GM23338 (cell line): Measurements from ENCODE around the gene SEMA3C. TPM values are rescaled to one million over a fixed set of nuclear protein-coding genes. Genes with fewer than 3 reads are reported as not detected.

Experiments used
- ATAC-seq: fragments of 200-7000 bp; cut with Tn5 transposase; 3 replicates; pipeline ENCODE4 v1.9.1; 2020
- DNase-seq: peaks from one replicate; pipeline ENCODE4 v3.0.0-alpha.2; 2015; ENCODE audit warnings: low spot score
- H2AFZ ChIP-seq: fragments of 200-600 bp; sonication (generic); 2 replicates; pipeline ENCODE4 v1.8.0; 2016; ENCODE audit warnings: antibody characterized with exemption, mild to moderate bottlenecking, moderate library complexity
- H3F3A ChIP-seq: fragments of 200-600 bp; sonication (generic); replicated peaks from 2 replicates; pipeline ENCODE4 v1.8.0; 2017; ENCODE audit warnings: antibody characterized with exemption, mixed run types, low read depth
- H3K27ac ChIP-seq: fragments of 200-600 bp; sonication (generic); 2 replicates; pipeline ENCODE4 v1.6.1; 2016; ENCODE audit warnings: low read depth
- H3K27me3 ChIP-seq: fragments of 200-600 bp; sonication (generic); 2 replicates; pipeline ENCODE4 v1.8.0; 2016; ENCODE audit warnings: mild to moderate bottlenecking, mixed run types, moderate library complexity; ENCODE audit not compliant: insufficient read depth
- H3K36me3 ChIP-seq: fragments of 200-600 bp; sonication (generic); 2 replicates; pipeline ENCODE4 v1.8.0; 2016; ENCODE audit warnings: mild to moderate bottlenecking; ENCODE audit not compliant: insufficient read depth
- H3K4me1 ChIP-seq: fragments of 200-600 bp; sonication (generic); 2 replicates; pipeline ENCODE4 v1.8.0; 2016; ENCODE audit warnings: mild to moderate bottlenecking, moderate library complexity; ENCODE audit not compliant: insufficient read depth
- H3K4me2 ChIP-seq: fragments of 200-600 bp; sonication (generic); 2 replicates; pipeline ENCODE4 v1.7.1; 2017; ENCODE audit warnings: mixed run types
- H3K4me3 ChIP-seq: fragments of 200-600 bp; sonication (generic); 2 replicates; pipeline ENCODE4 v1.6.1; 2016; ENCODE audit warnings: mixed run types
- H3K79me2 ChIP-seq: fragments of 200-600 bp; sonication (generic); replicated peaks from 2 replicates; pipeline ENCODE4 v1.8.0; 2017; ENCODE audit warnings: mild to moderate bottlenecking; ENCODE audit not compliant: insufficient read depth
- H3K9me2 ChIP-seq: fragments of 200-600 bp; sonication (generic); 2 replicates; pipeline ENCODE4 v1.8.0; 2017; ENCODE audit not compliant: insufficient read depth
- H4K20me1 ChIP-seq: fragments of 200-600 bp; sonication (generic); replicated peaks from 2 replicates; pipeline ENCODE4 v1.8.0; 2017; ENCODE audit warnings: mild to moderate bottlenecking; ENCODE audit not compliant: insufficient read depth
- H3K27ac Mint-ChIP-seq: 2 replicates; pipeline ENCODE4 v1.8.0; 2020; ENCODE audit warnings: inconsistent platforms, mild to moderate bottlenecking, moderate library complexity, mixed read lengths
- H3K27me3 Mint-ChIP-seq: 3 replicates; pipeline ENCODE4 v1.8.0; 2022; ENCODE audit warnings: low read depth, mild to moderate bottlenecking, moderate library complexity, mixed read lengths, inconsistent platforms; ENCODE audit not compliant: insufficient read depth, poor library complexity
- H3K36me3 Mint-ChIP-seq: 3 replicates; pipeline ENCODE4 v1.8.0; 2021; ENCODE audit warnings: low read depth, mild to moderate bottlenecking, inconsistent platforms, moderate library complexity, mixed read lengths
- H3K4me1 Mint-ChIP-seq: 3 replicates; pipeline ENCODE4 v1.8.0; 2020; ENCODE audit warnings: mild to moderate bottlenecking, inconsistent platforms, mixed read lengths
- H3K4me3 Mint-ChIP-seq: 3 replicates; pipeline ENCODE4 v1.8.0; 2021; ENCODE audit warnings: moderate library complexity, mild to moderate bottlenecking, inconsistent platforms, mixed read lengths
- H3K9me3 Mint-ChIP-seq: 3 replicates; pipeline ENCODE4 v1.8.0; 2020; ENCODE audit warnings: moderate library complexity, mild to moderate bottlenecking, inconsistent platforms, mixed read lengths
- CREB1 ChIP-seq: fragments of 250-450 bp; sonication (Bioruptor Pico); IDR thresholded peaks from 2 replicates; pipeline ENCODE4 v1.5.0; 2020; ENCODE audit warnings: low read depth, mild to moderate bottlenecking, moderate library complexity
- ETS1 ChIP-seq: IDR thresholded peaks from 2 replicates; pipeline ENCODE4 v1.6.1; 2016; ENCODE audit warnings: antibody characterized with exemption
- EZH2phosphoT487 ChIP-seq: fragments of 200-600 bp; sonication (generic); IDR thresholded peaks from one replicate; pipeline ENCODE4 v1.8.1; 2018; ENCODE audit warnings: antibody characterized with exemption; ENCODE audit not compliant: unreplicated experiment
- NANOG ChIP-seq: IDR thresholded peaks from 2 replicates; pipeline ENCODE4 v1.6.1; 2016; ENCODE audit warnings: antibody characterized with exemption, borderline replicate concordance
- POLR2AphosphoS5 ChIP-seq: IDR thresholded peaks from 2 replicates; pipeline ENCODE4 v1.6.1; 2016; ENCODE audit warnings: antibody characterized with exemption, low read depth
- REST ChIP-seq: IDR thresholded peaks from one replicate; pipeline ENCODE4 v1.6.1; 2018; ENCODE audit warnings: antibody characterized with exemption; ENCODE audit not compliant: unreplicated experiment
- STAT1 ChIP-seq: IDR thresholded peaks from one replicate; pipeline ENCODE4 v1.6.1; 2016; ENCODE audit warnings: antibody characterized with exemption; ENCODE audit not compliant: unreplicated experiment
- ZNF114 ChIP-seq: fragments of 250-450 bp; sonication (Bioruptor Pico); IDR thresholded peaks from 2 replicates; pipeline ENCODE4 v1.5.0; 2020; ENCODE audit warnings: mild to moderate bottlenecking, moderate library complexity
- ZNF331 ChIP-seq: fragments of 250-450 bp; sonication (Bioruptor Pico); IDR thresholded peaks from 2 replicates; pipeline ENCODE4 v1.5.0; 2020; ENCODE audit warnings: low read depth, mild to moderate bottlenecking, moderate library complexity
- ZNF462 ChIP-seq: fragments of 250-450 bp; sonication (Bioruptor Pico); IDR thresholded peaks from 2 replicates; pipeline ENCODE4 v1.5.0; 2020; ENCODE audit warnings: mild to moderate bottlenecking, moderate library complexity
- polyA plus RNA-seq: library from polyadenylated mRNA; unstranded; fragments of >200 nt; fragmentation: Nextera tagmentation; extraction: Ambion mirVana; gene quantifications from 2 replicates; pipeline ENCODE4 v1.2.1, GENCODE V29; 2016
- total RNA-seq: library from RNA; depleted of rRNA; stranded (reverse); fragments of >200 nt; shearing (Covaris generic); gene quantifications from 2 replicates; pipeline ENCODE4 v1.2.3, GENCODE V29; 2014

Gene SEMA3C
- total and polyA plus RNA-seq, 2 experiments from 2014 or later: 1.0 to 3.5 TPM

GRCh38 chr7:80752954-80753690 is 165.7 kb downstream of the SEMA3C start (continued):
- TF ChIP-seq ETS1 (no peak), REST (no peak)

GRCh38 chr7:80749270-80749669 is 169.6 kb downstream of the SEMA3C start:
- Histone ChIP-seq H3K9me2 (no peaks in the 10 kb centered on the region), H3K4me2 (no peak overlapping the region), H3K27ac (no peak overlapping the region), H3K36me3 (no peaks in the 10 kb centered on the region), H3K4me3 (no peak overlapping the region), H2AFZ (no peak overlapping the region), H3K4me1 (0 out of 2 replicates have a peak, but pooled peaks cover 3% of the 10 kb centered on the region), H3F3A (no peaks in the 10 kb centered on the region), H3K79me2 (no peaks in the 10 kb centered on the region), H4K20me1 (no peaks in the 10 kb centered on the region), H3K27me3 (no peaks in the 10 kb centered on the region)
- H3K27me3 Mint-ChIP-seq: no peaks in the 10 kb centered on the region
- no peaks in the 10 kb centered on the region for H3K36me3 Mint-ChIP-seq
- no peak overlapping the region for H3K4me3 Mint-ChIP-seq
- no peaks in the 10 kb centered on the region for H3K9me3 Mint-ChIP-seq
- peaks cover 16% of the 10 kb centered on the region for H3K4me1 Mint-ChIP-seq
- DNase-seq: no peak
- no peak for ATAC-seq
- H3K27ac Mint-ChIP-seq: no peak overlapping the region
- TF ChIP-seq EZH2phosphoT487: no peak
- TF ChIP-seq ZNF331: no peak
- no peak for TF ChIP-seq STAT1
- no peak for TF ChIP-seq ZNF114 (CRISPR knock-in tag)
- TF ChIP-seq CREB1 (CRISPR knock-in tag): no peak
- no peak for TF ChIP-seq ZNF462 (CRISPR knock-in tag)
- no peak for TF ChIP-seq POLR2AphosphoS5
- TF ChIP-seq NANOG: no peak
- no peak for TF ChIP-seq REST
